Limb (tissue), 2 donors: Measurements from ENCODE around the gene HAGH.

Experiments used
- DNase-seq, 2 donors: peaks; one replicate each; pipeline ENCODE4 v3.0.0-alpha.2; 2016; ENCODE audit errors: extremely low spot score in 2 of 2

HAGH gene

GRCh38 chr16:1787322-1788094 is 39.1 kb downstream of the HAGH start:
- peak in 1 of 2 donors; percentile 28 for DNase-seq

DNA sequence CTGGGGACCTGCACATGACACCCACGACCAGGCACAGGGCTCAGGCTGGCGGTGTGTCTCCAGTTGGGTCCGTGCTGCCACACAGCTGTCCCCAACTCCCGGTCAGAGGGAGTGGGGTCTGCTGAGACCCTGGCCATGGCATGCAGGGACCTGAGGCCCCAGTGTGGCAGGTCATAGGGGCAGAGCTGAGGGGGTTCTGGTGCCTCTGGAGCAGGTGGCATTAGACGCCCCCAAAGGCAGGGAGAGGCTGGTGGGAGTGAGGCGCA is 39.6 kb downstream of the HAGH start:
- no peak for DNase-seq

- DNase-seq, result peak in 1 of 2 donors; percentile 29
Measured at GRCh38 chr16:1786242-1787055, 40.2 kb downstream of the HAGH start.

- DNase-seq, result no peak
Measured at GRCh38 chr16:1785846-1786170, 40.8 kb downstream of the HAGH start.

GRCh38 chr16:1784977-1785845 is 41.4 kb downstream of the HAGH start:
- DNase-seq, result no peak

- DNase-seq, result peak; percentile 99 to 100
Measured at GRCh38 chr16:1782408-1783264, 44.0 kb downstream of the HAGH start, which contains the start of the genes NUBP2 and SPSB3. NUBP2 (plus strand) TSS chr16:1782960; CDS start chr16:1783021, 61 bp downstream. SPSB3 (minus strand) TSS chr16:1782571; CDS start chr16:1781483, 1,088 bp downstream.

DNA sequence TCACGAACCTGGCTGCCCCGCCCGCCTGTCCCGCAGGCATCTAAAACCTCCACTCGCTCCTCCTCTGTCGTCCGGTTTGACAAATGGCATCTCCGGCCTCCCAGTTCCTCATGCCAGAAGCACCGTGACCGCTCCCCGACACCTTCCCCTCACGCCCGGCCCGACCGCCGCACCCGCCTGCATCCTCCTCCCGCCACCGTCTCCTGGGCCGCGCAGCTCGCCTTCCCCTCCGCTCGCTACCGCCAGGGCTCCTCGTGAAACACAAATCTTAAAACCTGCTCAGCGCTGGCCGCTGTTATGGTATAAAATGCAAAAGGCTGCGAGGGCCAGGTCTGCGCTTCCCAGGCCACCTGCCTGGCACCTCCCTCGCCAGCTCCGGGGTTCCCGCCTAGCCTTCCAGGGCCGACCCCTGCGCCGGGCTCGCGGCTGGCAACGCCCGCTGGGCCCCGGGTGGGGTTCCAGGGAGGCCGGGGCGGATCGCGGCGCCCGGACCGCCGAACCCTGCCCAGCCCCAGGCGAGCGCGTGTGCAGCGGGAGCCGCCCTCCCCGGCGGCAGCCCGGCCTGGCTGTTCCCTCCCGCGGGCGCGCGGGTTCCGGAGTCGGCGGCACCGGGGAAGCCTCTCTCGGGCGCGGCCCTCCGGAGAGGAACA is 44.7 kb downstream of the HAGH start:
- no peak for DNase-seq

GRCh38 chr16:1781254-1781653 is 45.4 kb downstream of the HAGH start:
- DNase-seq, result no peak

DNA sequence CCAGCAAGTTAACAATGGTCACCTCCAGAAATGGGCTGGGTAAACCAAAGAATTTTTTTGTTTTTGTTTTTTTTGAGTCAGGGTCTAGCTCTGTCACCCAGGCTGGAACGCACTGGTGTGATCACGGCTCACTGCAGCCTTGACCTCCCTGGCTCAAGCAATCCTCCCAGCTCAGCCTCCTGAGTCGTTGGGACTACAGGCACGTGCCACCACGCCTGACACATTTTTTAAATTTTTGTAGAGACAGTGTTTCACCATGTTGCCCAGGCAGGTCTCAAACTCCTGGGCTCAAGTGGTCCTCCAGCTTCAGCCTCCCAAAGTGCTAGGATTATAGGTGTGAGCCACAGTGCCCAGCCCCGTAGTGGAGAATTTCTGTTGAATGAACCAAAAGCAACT is 46.0 kb downstream of the HAGH start:
- DNase-seq, result no peak

GRCh38 chr16:1779741-1780676 is 46.6 kb downstream of the HAGH start:
- no peak for DNase-seq

- DNase-seq, result no peak
Measured at GRCh38 chr16:1779234-1779701, 47.4 kb downstream of the HAGH start.

- no peak for DNase-seq
Measured at GRCh38 chr16:1778200-1779179, 48.1 kb downstream of the HAGH start.

- DNase-seq, result no peak
Measured at GRCh38 chr16:1777375-1778199, 49.0 kb downstream of the HAGH start.

GRCh38 chr16:1776991-1777374 is 49.6 kb downstream of the HAGH start:
- no peak for DNase-seq

DNA sequence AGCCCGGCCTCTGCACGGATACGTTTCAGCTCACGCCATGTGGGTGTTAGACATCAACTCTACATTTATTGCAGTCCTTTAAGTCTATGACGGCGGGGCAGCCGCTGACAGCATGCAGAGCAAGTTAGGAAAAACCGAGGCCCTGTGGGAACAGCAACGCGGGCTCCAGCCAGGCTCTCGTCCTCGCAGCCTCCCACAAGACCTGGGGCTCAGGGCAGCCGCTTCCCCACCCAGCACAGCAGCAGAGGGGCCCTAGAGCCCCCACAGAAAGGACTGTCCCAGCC is 50.0 kb downstream of the HAGH start:
- DNase-seq, result no peak

GRCh38 chr16:1775846-1776671 is 50.6 kb downstream of the HAGH start:
- no peak for DNase-seq
